HepG2 (cell line): ENCODE measurements around the gene TGFA. TPM values are rescaled to one million over a fixed set of nuclear protein-coding genes. Genes with fewer than 3 reads are reported as not detected.

Experiments
- ATAD3A ChIP-seq: sonication (generic); formaldehyde crosslinking; IDR thresholded peaks from 2 replicates; pipeline ENCODE4 v1.4.0; 2020; ENCODE audit warnings: missing genetic modification reagents
- ELF1 ChIP-seq: sonication (generic); formaldehyde crosslinking; IDR thresholded peaks from 2 replicates; pipeline ENCODE4 v1.4.0; 2020; ENCODE audit warnings: missing genetic modification reagents
- FOXA1 ChIP-seq, 2 experiments: fragments of 450-650 bp in 1 of 2; sonication (generic) in 1 of 2; formaldehyde crosslinking in 1 of 2; IDR thresholded peaks; 2 replicates each; pipeline versions ENCODE4 v1.4.0 to v1.6.1; 2016 to 2020; ENCODE audit warnings: missing genetic modification reagents in 1 of 2
- GFI1 ChIP-seq: sonication (generic); formaldehyde crosslinking; IDR thresholded peaks from 2 replicates; pipeline ENCODE4 v1.5.0; 2020; ENCODE audit warnings: missing genetic modification reagents, mild to moderate bottlenecking, borderline replicate concordance
- HNRNPLL ChIP-seq: fragments of 200-400 bp; formaldehyde crosslinking; IDR thresholded peaks from 2 replicates; pipeline ENCODE4 v1.6.1; 2017; ENCODE audit warnings: mild to moderate bottlenecking, low read depth, low read length; ENCODE audit not compliant: poor library complexity, severe bottlenecking
- JUND ChIP-seq: sonication (generic); formaldehyde crosslinking; IDR thresholded peaks from 2 replicates; pipeline ENCODE4 v1.8.0; 2022; ENCODE audit warnings: mild to moderate bottlenecking, missing genetic modification reagents
- KLF9 ChIP-seq: IDR thresholded peaks from 2 replicates; pipeline ENCODE4 v1.6.1; 2016; ENCODE audit warnings: low read depth
- MEF2D ChIP-seq: sonication (generic); formaldehyde crosslinking; IDR thresholded peaks from 2 replicates; pipeline ENCODE4 v1.5.1; 2020; ENCODE audit warnings: mild to moderate bottlenecking, missing genetic modification reagents
- MIER3 ChIP-seq: IDR thresholded peaks from 2 replicates; pipeline ENCODE4 v1.6.1; 2016; ENCODE audit warnings: missing compliant biosample characterization, borderline replicate concordance
- MTF1 ChIP-seq: sonication (generic); formaldehyde crosslinking; IDR thresholded peaks from 2 replicates; pipeline ENCODE4 v1.5.0; 2020; ENCODE audit warnings: missing genetic modification reagents
- TOPORS ChIP-seq: sonication (generic); formaldehyde crosslinking; IDR thresholded peaks from 2 replicates; pipeline ENCODE4 v1.8.0; 2023; ENCODE audit warnings: mild to moderate bottlenecking, missing genetic modification reagents
- ZNF160 ChIP-seq: sonication (generic); formaldehyde crosslinking; IDR thresholded peaks from 2 replicates; pipeline ENCODE4 v1.8.0; 2022; ENCODE audit warnings: mild to moderate bottlenecking, inconsistent platforms, missing genetic modification reagents
- ZNF263 ChIP-seq: sonication (generic); formaldehyde crosslinking; IDR thresholded peaks from 2 replicates; pipeline ENCODE4 v1.4.0; 2020; ENCODE audit warnings: missing genetic modification reagents
- ZNF337 ChIP-seq: sonication (generic); formaldehyde crosslinking; IDR thresholded peaks from 2 replicates; pipeline ENCODE4 v1.5.1; 2020; ENCODE audit warnings: missing genetic modification reagents, low read depth, mild to moderate bottlenecking, borderline replicate concordance
- ZNF557 ChIP-seq: sonication (generic); formaldehyde crosslinking; IDR thresholded peaks from 2 replicates; pipeline ENCODE4 v1.4.0; 2020; ENCODE audit warnings: missing genetic modification reagents
- ZNF614 ChIP-seq: IDR thresholded peaks from 2 replicates; pipeline ENCODE4 v1.6.1; 2018; ENCODE audit warnings: missing biosample characterization, missing genetic modification reagents, inconsistent platforms, borderline replicate concordance
- ZSCAN31 ChIP-seq: sonication (generic); formaldehyde crosslinking; IDR thresholded peaks from 2 replicates; pipeline ENCODE4 v1.5.0; 2020; ENCODE audit warnings: low read depth, mild to moderate bottlenecking, missing genetic modification reagents
- polyA plus RNA-seq, 8 experiments: library from polyadenylated mRNA; depleted of rRNA in 3 of 8; stranded (reverse) in 7 of 8; unstranded in 1 of 8; fragments of >200 nt; fragmentation: Illumina TruSeq in 4 of 8; extraction: Trizol in 4 of 8; gene quantifications; 2 replicates each; pipeline versions ENCODE4 v1.2.1 to v1.2.3, GENCODE V29; 2011 to 2016; ENCODE audit warnings: low read depth in 4 of 8, missing spikeins in 1 of 8, mixed read lengths in 1 of 8; ENCODE audit not compliant: insufficient read depth in 1 of 8
- total RNA-seq, 5 experiments: library from RNA; depleted of rRNA; stranded (reverse); fragments of >200 nt; fragmentation: Illumina TruSeq; extraction: Trizol; gene quantifications; 2 replicates each; pipeline ENCODE4 v1.2.3, GENCODE V29; 2016; ENCODE audit warnings: low read depth in 1 of 5
- TF ChIP-seq, protein P1 (sequence below): sonication (generic); formaldehyde crosslinking; IDR thresholded peaks from 2 replicates; pipeline ENCODE4 v1.4.0; 2020; ENCODE audit warnings: missing genetic modification reagents
- TF ChIP-seq, protein P2 (sequence below), 2 experiments: fragments of 450-650 bp in 1 of 2; sonication (generic) in 1 of 2; formaldehyde crosslinking; IDR thresholded peaks; 2 replicates each; pipeline versions ENCODE4 v1.5.0 to v1.8.0; 2020 to 2022; ENCODE audit warnings: mild to moderate bottlenecking in 1 of 2, missing genetic modification reagents in 1 of 2

TGFA gene
- total and polyA plus RNA-seq, 2 of the 13 experiments (the other 11 are each of a cell fraction or from before 2014, with no cell fraction given) = 7.8 to 15.3 TPM

GRCh38 chr2:70525032-70525431 lies 28.6 kb downstream of the TGFA start (continued):
- TF ChIP-seq ZNF337 (CRISPR knock-in tag) (no peak), GFI1 (CRISPR knock-in tag) (0 out of 2 replicates have a peak, but pooled peaks have one; percentile 34), ZNF160 (CRISPR knock-in tag) (no peak), MIER3 (no peak), FOXA1 (IDR thresholded peaks at IDR 0.05) (no peak), FOXA1 (CRISPR knock-in tag; IDR thresholded peaks at IDR 0.05) (peak; percentile 44), JUND (CRISPR knock-in tag) (peak; percentile 64), ZSCAN31 (CRISPR knock-in tag) (no peak), KLF9 (no peak), ELF1 (CRISPR knock-in tag) (peak; percentile 50; the same call in 1 of the 2 replicates), ZNF557 (CRISPR knock-in tag) (no peak), MTF1 (no peak), ATAD3A (CRISPR knock-in tag) (no peak), TOPORS (no peak), ZNF263 (no peak), HNRNPLL (no peak), MEF2D (no peak), ZNF614 (CRISPR knock-in tag) (peak; percentile 15; the same call in 1 of the 2 replicates)
- TF ChIP-seq, protein P1, sequence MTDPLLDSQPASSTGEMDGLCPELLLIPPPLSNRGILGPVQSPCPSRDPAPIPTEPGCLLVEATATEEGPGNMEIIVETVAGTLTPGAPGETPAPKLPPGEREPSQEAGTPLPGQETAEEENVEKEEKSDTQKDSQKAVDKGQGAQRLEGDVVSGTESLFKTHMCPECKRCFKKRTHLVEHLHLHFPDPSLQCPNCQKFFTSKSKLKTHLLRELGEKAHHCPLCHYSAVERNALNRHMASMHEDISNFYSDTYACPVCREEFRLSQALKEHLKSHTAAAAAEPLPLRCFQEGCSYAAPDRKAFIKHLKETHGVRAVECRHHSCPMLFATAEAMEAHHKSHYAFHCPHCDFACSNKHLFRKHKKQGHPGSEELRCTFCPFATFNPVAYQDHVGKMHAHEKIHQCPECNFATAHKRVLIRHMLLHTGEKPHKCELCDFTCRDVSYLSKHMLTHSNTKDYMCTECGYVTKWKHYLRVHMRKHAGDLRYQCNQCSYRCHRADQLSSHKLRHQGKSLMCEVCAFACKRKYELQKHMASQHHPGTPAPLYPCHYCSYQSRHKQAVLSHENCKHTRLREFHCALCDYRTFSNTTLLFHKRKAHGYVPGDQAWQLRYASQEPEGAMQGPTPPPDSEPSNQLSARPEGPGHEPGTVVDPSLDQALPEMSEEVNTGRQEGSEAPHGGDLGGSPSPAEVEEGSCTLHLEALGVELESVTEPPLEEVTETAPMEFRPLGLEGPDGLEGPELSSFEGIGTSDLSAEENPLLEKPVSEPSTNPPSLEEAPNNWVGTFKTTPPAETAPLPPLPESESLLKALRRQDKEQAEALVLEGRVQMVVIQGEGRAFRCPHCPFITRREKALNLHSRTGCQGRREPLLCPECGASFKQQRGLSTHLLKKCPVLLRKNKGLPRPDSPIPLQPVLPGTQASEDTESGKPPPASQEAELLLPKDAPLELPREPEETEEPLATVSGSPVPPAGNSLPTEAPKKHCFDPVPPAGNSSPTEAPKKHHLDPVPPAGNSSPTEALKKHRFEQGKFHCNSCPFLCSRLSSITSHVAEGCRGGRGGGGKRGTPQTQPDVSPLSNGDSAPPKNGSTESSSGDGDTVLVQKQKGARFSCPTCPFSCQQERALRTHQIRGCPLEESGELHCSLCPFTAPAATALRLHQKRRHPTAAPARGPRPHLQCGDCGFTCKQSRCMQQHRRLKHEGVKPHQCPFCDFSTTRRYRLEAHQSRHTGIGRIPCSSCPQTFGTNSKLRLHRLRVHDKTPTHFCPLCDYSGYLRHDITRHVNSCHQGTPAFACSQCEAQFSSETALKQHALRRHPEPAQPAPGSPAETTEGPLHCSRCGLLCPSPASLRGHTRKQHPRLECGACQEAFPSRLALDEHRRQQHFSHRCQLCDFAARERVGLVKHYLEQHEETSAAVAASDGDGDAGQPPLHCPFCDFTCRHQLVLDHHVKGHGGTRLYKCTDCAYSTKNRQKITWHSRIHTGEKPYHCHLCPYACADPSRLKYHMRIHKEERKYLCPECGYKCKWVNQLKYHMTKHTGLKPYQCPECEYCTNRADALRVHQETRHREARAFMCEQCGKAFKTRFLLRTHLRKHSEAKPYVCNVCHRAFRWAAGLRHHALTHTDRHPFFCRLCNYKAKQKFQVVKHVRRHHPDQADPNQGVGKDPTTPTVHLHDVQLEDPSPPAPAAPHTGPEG (CRISPR knock-in tag) = no peak
- TF ChIP-seq, protein P2, sequence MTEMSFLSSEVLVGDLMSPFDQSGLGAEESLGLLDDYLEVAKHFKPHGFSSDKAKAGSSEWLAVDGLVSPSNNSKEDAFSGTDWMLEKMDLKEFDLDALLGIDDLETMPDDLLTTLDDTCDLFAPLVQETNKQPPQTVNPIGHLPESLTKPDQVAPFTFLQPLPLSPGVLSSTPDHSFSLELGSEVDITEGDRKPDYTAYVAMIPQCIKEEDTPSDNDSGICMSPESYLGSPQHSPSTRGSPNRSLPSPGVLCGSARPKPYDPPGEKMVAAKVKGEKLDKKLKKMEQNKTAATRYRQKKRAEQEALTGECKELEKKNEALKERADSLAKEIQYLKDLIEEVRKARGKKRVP (CRISPR knock-in tag; IDR thresholded peaks at IDR 0.05) = no peak
